22Rv1 (cell line): ENCODE data around the gene RAP1GAP2.

Experiments used
- ZFX ChIP-seq: fragments of 450-650 bp; IDR thresholded peaks from 2 replicates; pipeline ENCODE4 v1.6.1; 2017; ENCODE audit warnings: antibody characterized with exemption, borderline replicate concordance
- TF ChIP-seq, protein P1 (sequence below): fragments of 450-650 bp; IDR thresholded peaks from 2 replicates; pipeline ENCODE4 v1.5.1; 2017; ENCODE audit warnings: mild to moderate bottlenecking

DNA sequence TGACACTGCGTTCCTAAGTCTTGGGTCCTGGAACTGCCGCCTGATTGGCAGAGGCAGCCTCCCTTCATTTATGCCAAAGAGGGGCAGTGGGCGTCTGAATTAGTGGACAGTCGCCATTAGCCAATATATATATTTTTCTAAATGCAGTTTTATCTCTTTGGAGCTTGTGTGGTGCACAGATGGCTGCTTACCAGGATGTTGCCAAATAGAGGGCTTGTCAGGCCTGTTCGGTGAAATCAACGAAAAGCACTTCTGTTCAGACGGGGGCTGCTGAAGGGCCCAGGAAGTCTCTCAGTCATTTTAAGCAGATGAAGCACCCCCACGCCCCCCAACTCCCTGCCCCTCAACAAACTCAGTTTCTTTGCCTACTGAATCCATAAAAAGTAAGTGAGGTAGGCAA lies 66.0 kb downstream of the RAP1GAP2 start:
- TF ChIP-seq, protein P1, sequence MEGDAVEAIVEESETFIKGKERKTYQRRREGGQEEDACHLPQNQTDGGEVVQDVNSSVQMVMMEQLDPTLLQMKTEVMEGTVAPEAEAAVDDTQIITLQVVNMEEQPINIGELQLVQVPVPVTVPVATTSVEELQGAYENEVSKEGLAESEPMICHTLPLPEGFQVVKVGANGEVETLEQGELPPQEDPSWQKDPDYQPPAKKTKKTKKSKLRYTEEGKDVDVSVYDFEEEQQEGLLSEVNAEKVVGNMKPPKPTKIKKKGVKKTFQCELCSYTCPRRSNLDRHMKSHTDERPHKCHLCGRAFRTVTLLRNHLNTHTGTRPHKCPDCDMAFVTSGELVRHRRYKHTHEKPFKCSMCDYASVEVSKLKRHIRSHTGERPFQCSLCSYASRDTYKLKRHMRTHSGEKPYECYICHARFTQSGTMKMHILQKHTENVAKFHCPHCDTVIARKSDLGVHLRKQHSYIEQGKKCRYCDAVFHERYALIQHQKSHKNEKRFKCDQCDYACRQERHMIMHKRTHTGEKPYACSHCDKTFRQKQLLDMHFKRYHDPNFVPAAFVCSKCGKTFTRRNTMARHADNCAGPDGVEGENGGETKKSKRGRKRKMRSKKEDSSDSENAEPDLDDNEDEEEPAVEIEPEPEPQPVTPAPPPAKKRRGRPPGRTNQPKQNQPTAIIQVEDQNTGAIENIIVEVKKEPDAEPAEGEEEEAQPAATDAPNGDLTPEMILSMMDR: no peak
- no peak for TF ChIP-seq ZFX
